SJSA1 (cell line): ENCODE measurements around the gene DDX43. TPM values are rescaled to one million over a fixed set of nuclear protein-coding genes. Genes with fewer than 3 reads are reported as not detected.

Experiments used
- total RNA-seq: library from RNA; depleted of rRNA; stranded (reverse); fragments of >200 nt; shearing (Covaris generic); gene quantifications from 2 replicates; pipeline ENCODE4 v1.2.3, GENCODE V29; 2014; rRNA removed

The DDX43 gene
- total RNA-seq, 1 experiment from 2014 or later = not detected

Other genes with a start within 250 kb of the DDX43 start
- gene KHDC1L, start 169.3 kb upstream of the DDX43 start, total RNA-seq = not detected in 2 replicates
- gene KHDC1, start 131.6 kb upstream of the DDX43 start, total RNA-seq = 0.66 and 2.2 TPM in 2 replicates
- not detected in 2 replicates for gene DPPA5, start 40.6 kb upstream of the DDX43 start, total RNA-seq
- gene KHDC3L, start 32.2 kb upstream of the DDX43 start, total RNA-seq = not detected in 2 replicates
- not detected in 2 replicates for gene OOEP, start 24.9 kb upstream of the DDX43 start, total RNA-seq
- 0.05 TPM in 1 of 2 replicates, not detected in the other for gene CGAS, start 57.5 kb downstream of the DDX43 start, total RNA-seq
- gene MTO1, start 66.9 kb downstream of the DDX43 start, total RNA-seq = 30.7 and 44.7 TPM in 2 replicates
- gene EEF1A1, start 126.2 kb downstream of the DDX43 start, total RNA-seq = 11,857 and 11,916 TPM in 2 replicates